ENCODE measurements around the gene FRMD3. TPM values are rescaled to one million over a fixed set of nuclear protein-coding genes. Genes with fewer than 3 reads are reported as not detected.

The FRMD3 gene
- total and polyA plus RNA-seq, 2 donors (not counting 3 experiments of a cell fraction or from before 2014, with no cell fraction given): 3.0 to 6.1 TPM

DNA sequence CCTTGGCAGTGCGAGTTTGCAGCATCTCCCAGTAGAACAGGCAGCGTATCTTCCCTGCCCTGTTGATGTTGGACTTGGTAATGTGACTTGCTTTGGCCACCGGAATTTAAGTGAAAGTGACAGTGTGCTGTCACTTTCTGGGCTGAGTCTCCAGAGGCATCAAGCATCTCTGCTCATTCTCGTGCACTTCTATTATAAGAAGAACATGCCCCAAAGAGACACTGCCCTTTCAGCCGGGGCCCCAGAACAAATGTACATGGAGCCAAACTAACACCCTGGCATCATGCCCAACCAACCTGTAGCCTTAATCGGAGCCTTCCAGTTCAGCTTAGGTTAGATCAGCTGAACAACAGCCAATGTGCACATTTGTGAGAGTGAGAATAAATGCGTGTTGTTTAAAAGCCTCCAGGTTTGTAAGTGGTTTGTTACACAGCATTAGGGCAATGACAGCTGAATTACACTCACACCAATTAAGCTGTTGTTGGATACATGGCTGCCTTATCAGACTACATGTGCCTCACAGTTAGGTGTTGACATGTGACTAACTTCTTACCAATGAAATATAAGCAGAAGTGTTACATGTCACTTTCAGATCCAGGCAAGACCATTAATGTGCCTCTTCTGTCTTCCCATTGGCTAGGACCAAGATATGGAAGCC lies 22.1 kb upstream of the FRMD3 start:
- no TSS peak for BruUV-seq (replicated peaks)
- dilution Hi-C loops (cut with MboI; ENCODE audit: extremely low pct_ligation_motif_present, low sequenced_read_pairs): no loop called here

More for the DNA sequence above, 22.1 kb upstream of the FRMD3 start:
- Histone ChIP-seq H3K36me3 (ENCODE audit: control insufficient read depth in 2 of 2, extremely low read depth in 1 of 2, insufficient read depth in 2 of 2, low read length in 2 of 2) (no peaks in the 10 kb centered on the region), H3K9me1 (replicated peaks; ENCODE audit: control insufficient read depth, extremely low read depth, insufficient read depth, low read length) (no peaks in the 10 kb centered on the region), H3K9me3 (replicated peaks; ENCODE audit: control insufficient read depth, insufficient read depth, low read length) (no peaks in the 10 kb centered on the region), H3K9ac (replicated peaks; ENCODE audit: extremely low read depth, insufficient read depth, low read length) (no peak overlapping the region), H3K27me3 (ENCODE audit: control insufficient read depth in 2 of 2, insufficient read depth in 2 of 2, low read length in 2 of 2) (no peaks in the 10 kb centered on the region), H3K27ac (ENCODE audit: insufficient read depth, low read depth, low read length) (no peak overlapping the region), H3K4me2 (ENCODE audit: insufficient read depth, low read length) (no peak overlapping the region), H4K20me1 (replicated peaks; ENCODE audit: control insufficient read depth, extremely low read depth, insufficient read depth, low read length) (no peaks in the 10 kb centered on the region), H3K4me1 (ENCODE audit: control insufficient read depth, extremely low read depth, insufficient read depth, low read length) (no peaks in the 10 kb centered on the region), H3K4me3 (replicated peaks in 1 of 3; ENCODE audit: insufficient read depth in 1 of 3, low read depth in 1 of 3, low read length in 3 of 3) (no peak overlapping the region), H3K79me2 (ENCODE audit: control insufficient read depth, insufficient read depth, low read length) (no peaks in the 10 kb centered on the region), H2AFZ (ENCODE audit: low read depth, low read length) (no peak overlapping the region)
- ChIA-PET CTCF (interaction anchor here (1.5 kb wide), 1 partner anchor 16 kb away, joined by 3 read pairs; no protein-coding TSS in a partner anchor), POLR2A (no interaction called here)
- DNase-seq (ENCODE audit: low read depth, low spot score) (no peak), FAIRE-seq (no peak)
- intact Hi-C loops (cut with micrococcal nuclease): no loop called here
- no peak for TF ChIP-seq JUN (IDR thresholded peaks at IDR 0.05; ENCODE audit: borderline replicate concordance, insufficient read depth, insufficient read length, low read depth)
- no peak for TF ChIP-seq POLR2AphosphoS5 (IDR thresholded peaks at IDR 0.05; ENCODE audit: insufficient read depth, low read depth, low read length)
- no peak for TF ChIP-seq MYC (IDR thresholded peaks at IDR 0.05; ENCODE audit: low read depth, low read length)
- no peak for TF ChIP-seq EZH2 (IDR thresholded peaks at IDR 0.05; ENCODE audit: borderline replicate concordance, low read depth, low read length, severe bottlenecking)
- TF ChIP-seq, protein P1, sequence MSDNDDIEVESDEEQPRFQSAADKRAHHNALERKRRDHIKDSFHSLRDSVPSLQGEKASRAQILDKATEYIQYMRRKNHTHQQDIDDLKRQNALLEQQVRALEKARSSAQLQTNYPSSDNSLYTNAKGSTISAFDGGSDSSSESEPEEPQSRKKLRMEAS (IDR thresholded peaks at IDR 0.05; ENCODE audit: insufficient read depth, insufficient read length): no peak
- TF ChIP-seq, protein P2, sequence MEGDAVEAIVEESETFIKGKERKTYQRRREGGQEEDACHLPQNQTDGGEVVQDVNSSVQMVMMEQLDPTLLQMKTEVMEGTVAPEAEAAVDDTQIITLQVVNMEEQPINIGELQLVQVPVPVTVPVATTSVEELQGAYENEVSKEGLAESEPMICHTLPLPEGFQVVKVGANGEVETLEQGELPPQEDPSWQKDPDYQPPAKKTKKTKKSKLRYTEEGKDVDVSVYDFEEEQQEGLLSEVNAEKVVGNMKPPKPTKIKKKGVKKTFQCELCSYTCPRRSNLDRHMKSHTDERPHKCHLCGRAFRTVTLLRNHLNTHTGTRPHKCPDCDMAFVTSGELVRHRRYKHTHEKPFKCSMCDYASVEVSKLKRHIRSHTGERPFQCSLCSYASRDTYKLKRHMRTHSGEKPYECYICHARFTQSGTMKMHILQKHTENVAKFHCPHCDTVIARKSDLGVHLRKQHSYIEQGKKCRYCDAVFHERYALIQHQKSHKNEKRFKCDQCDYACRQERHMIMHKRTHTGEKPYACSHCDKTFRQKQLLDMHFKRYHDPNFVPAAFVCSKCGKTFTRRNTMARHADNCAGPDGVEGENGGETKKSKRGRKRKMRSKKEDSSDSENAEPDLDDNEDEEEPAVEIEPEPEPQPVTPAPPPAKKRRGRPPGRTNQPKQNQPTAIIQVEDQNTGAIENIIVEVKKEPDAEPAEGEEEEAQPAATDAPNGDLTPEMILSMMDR (IDR thresholded peaks at IDR 0.05; ENCODE audit: extremely low read depth in 1 of 2, insufficient read depth in 1 of 2, low read depth in 1 of 2, low read length in 2 of 2): no peak
- TF ChIP-seq FOS (IDR thresholded peaks at IDR 0.05; ENCODE audit: borderline replicate concordance, insufficient read depth, low read length): no peak
- no peak for TF ChIP-seq GATA2 (IDR thresholded peaks at IDR 0.05; ENCODE audit: insufficient read depth, insufficient read length, low read depth, low read length)
- TF ChIP-seq POLR2A (IDR thresholded peaks at IDR 0.05; ENCODE audit: low read depth, low read length): no peak

Data from endothelial cell of umbilical vein (primary cell).